HUES6 (cell line): ENCODE measurements around the gene GOLGA6A.
"Not testable (repeated sequence)": the region's sequence is repeated elsewhere in the genome, so short reads cannot be mapped to it uniquely, and the experiment has no call there.

Experiments
- H3K27ac ChIP-seq: 2 replicates; pipeline ENCODE4 v1.7.0; 2013; ENCODE audit warnings: low read depth, mild to moderate bottlenecking, low read length, inconsistent platforms
- H3K27me3 ChIP-seq: 2 replicates; pipeline ENCODE4 v1.6.1; 2013; ENCODE audit warnings: low read length; ENCODE audit not compliant: control insufficient read depth, insufficient read depth
- H3K36me3 ChIP-seq: 2 replicates; pipeline ENCODE4 v1.6.1; 2013; ENCODE audit warnings: low read length; ENCODE audit not compliant: control insufficient read depth, insufficient read depth
- H3K4me1 ChIP-seq: 2 replicates; pipeline ENCODE4 v1.6.1; 2013; ENCODE audit warnings: low read length; ENCODE audit not compliant: control insufficient read depth, insufficient read depth
- H3K4me3 ChIP-seq: 2 replicates; pipeline ENCODE4 v1.5.1; 2013; ENCODE audit warnings: low read depth, low read length
- H3K9ac ChIP-seq: one replicate; pipeline ENCODE4 v1.6.1; 2013; ENCODE audit warnings: mild to moderate bottlenecking, low read length
- H3K9me3 ChIP-seq: 2 replicates; pipeline ENCODE4 v1.6.1; 2013; ENCODE audit warnings: low read depth, low read length; ENCODE audit not compliant: control insufficient read depth, insufficient read depth

Gene GOLGA6A

DNA sequence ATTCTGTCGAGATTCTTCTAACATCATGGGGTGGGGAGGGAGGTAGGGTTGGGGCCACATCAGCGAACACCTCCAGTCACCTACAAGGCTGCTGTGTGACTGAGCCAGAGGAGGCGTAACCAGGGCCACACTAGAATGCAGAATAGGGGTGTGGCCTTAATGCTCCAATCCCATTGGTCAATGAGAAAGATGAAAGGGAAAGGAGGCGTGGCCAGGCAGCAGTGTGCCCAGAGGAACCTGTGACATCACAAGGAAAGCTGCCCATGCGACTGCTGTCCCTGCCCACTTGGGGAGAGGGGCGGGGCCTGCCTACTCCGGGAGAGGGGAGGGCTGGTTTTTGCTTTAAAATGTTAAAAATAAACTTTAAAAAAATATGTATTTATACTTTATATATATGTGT is at the start of gene GOLGA6A:
Gene GOLGA6A, minus strand, starts transcription at position 101 of the 400 bp plus-strand sequence. Its CDS starts 41 bp downstream, at position 60.
- not testable (repeated sequence) for H3K9me3 ChIP-seq, H3K4me1 ChIP-seq, H3K36me3 ChIP-seq, H3K27ac ChIP-seq, H3K9ac ChIP-seq, H3K4me3 ChIP-seq, H3K27me3 ChIP-seq

- Histone ChIP-seq H3K4me1 (peaks cover 57% of the 10 kb centered on the region), H3K27me3 (peaks cover 97% of the 10 kb centered on the region), H3K27ac (no peak overlapping the region), H3K36me3 (no peaks in the 10 kb centered on the region), H3K9ac (no peak overlapping the region), H3K9me3 (peaks cover 6% of the 10 kb centered on the region; the same call in 1 of the 2 replicates), H3K4me3 (no peak overlapping the region)
Measured at GRCh38 chr15:74131628-74132413, 49.5 kb upstream of the GOLGA6A start.

DNA sequence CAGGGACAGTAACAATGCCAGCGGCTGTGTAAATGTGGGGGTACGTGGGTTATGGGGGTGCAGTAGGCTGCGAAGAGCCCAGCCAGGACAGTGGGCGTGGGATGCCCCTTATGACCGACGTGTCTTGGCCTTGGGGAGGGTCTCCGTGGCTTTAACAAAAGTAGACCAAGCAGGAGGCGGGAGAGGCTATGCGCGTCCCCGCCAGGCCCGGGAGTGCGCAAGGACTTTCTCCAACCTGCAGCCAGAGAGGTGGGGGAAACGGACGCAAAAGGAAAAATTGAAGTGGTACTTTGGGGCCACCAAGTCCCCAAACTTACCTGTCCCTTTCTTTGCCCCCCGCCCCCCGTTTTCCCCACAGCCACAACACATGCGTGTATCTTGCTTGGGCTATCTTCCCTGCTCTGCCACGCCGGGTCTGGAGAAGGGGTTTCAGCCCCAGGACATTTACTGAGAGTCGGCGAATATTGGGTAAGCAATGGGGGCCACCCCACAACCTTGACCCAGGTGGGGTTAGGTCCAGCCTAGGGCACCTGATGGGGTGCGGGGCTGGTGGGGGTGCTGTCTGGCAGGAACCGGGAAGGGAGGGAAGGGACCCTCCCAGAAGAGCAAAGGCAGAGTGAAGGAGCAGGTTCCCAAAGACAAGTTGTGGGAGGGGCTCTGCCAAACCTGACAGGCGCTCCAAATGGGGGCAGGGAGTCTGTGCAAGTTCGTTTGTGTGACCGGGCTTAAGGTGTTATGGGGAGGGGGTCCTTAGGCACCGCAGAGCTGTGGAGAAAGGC is 48.7 kb upstream of the GOLGA6A start:
- Histone ChIP-seq H3K27ac (no peak overlapping the region), H3K9ac (no peak overlapping the region), H3K36me3 (no peaks in the 10 kb centered on the region), H3K4me3 (peak overlapping the region; percentile 49), H3K9me3 (peaks cover 6% of the 10 kb centered on the region; the same call in 1 of the 2 replicates), H3K27me3 (peaks cover 97% of the 10 kb centered on the region), H3K4me1 (peaks cover 55% of the 10 kb centered on the region)

DNA sequence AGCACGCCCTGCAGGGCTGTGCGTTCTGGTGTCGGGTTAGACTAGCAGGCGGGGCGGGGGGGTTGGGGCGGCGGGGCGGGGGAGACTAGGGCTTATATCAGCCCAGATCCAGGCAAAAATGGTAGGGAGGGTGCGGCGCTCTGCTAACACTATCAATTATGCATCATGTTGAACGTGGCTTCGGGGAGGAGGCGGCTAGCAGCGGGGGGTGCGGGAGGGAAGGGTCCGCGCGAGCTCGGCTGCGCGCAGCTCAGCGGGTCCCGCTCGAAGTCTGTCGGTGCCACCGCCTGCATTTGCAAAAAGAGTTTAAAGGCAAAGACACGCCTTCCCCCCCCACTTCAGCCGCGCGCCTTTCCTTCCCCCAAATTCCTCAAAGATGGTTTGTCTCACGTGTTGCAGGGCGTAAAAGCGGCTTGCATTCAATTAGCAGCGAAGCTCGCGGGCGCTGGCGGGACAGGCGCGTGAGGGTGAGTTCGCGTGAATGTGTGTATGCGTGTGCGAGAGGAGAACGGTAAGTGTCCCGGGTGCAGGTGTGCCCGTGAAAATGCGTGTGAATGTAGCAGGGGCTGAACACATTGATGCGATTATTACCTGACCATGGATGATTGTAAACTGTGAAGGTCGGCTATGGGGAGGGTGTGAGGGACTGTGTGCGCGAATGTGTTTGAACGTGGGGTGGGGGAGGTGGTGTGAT is 48.0 kb upstream of the GOLGA6A start, which contains the start of gene ISLR2:
Gene ISLR2, plus strand, starts transcription at position 432 of the 694 bp plus-strand sequence. CDS start 2,169 bp downstream, outside the sequence.
- Histone ChIP-seq H3K36me3 (no peaks in the 10 kb centered on the region), H3K4me1 (peaks cover 55% of the 10 kb centered on the region), H3K9me3 (peaks cover 6% of the 10 kb centered on the region; the same call in 1 of the 2 replicates), H3K9ac (peak within 1 kb of the TSS; percentile 10), H3K27ac (no peak within 1 kb of the TSS), H3K4me3 (peak within 1 kb of the TSS; percentile 49), H3K27me3 (peaks cover 94% of the 10 kb centered on the region)

GRCh38 chr15:74129586-74130154 is 47.3 kb upstream of the GOLGA6A start:
- H3K4me1 ChIP-seq = peaks cover 49% of the 10 kb centered on the region
- peak overlapping the region; percentile 5 for H3K9ac ChIP-seq
- peaks cover 89% of the 10 kb centered on the region for H3K27me3 ChIP-seq
- no peaks in the 10 kb centered on the region for H3K36me3 ChIP-seq
- no peak overlapping the region for H3K27ac ChIP-seq
- peak overlapping the region; percentile 49 for H3K4me3 ChIP-seq
- peaks cover 6% of the 10 kb centered on the region; the same call in 1 of the 2 replicates for H3K9me3 ChIP-seq

DNA sequence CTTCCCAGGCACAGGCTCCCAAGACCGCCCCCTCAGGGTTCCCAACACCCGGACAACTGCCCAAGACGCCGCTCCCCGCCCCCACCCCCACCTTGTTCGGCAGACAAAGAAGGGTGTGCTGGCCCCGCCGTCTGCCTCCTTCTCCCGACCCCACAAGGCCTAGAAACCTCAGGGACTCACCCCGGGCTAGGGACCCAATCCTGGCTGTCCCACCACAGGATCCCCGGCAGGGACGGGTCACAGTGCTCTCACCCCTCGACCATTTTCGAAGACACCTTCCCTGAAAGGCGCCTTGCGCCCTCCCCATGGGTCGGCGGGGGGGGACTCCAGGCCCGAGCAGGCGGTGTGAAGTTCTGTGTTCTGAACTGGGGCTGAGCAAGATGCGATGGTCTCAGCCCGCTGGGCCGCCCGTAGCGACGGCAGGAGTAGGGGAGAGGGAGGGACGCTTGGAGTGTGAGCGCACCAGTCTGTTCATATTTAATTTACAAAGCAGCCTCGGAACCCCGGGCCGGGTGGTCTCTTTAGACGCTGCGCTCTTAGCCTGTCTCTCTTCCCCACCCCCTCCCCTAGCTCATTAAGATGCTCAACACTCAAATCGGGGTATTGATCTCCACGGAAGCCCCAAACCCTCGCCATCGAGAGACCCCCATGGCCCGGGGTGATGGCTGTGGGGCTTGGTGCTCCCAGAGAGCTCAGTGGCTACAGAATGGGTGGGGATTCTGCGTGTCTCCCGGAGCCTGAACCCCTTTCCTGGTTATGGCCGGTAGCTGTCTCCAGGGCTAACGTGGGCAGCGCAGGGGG is 46.6 kb upstream of the GOLGA6A start:
- Histone ChIP-seq H3K4me3 (peak overlapping the region; percentile 49), H3K9me3 (peaks cover 6% of the 10 kb centered on the region; the same call in 1 of the 2 replicates), H3K27me3 (peaks cover 82% of the 10 kb centered on the region), H3K27ac (no peak overlapping the region), H3K4me1 (peaks cover 47% of the 10 kb centered on the region), H3K36me3 (no peaks in the 10 kb centered on the region), H3K9ac (peak overlapping the region; percentile 51)

- H3K4me3 ChIP-seq = peak overlapping the region; percentile 49
- H3K27ac ChIP-seq = no peak overlapping the region
- H3K27me3 ChIP-seq = peaks cover 79% of the 10 kb centered on the region
- peaks cover 49% of the 10 kb centered on the region for H3K4me1 ChIP-seq
- H3K9me3 ChIP-seq = peaks cover 5% of the 10 kb centered on the region; the same call in 1 of the 2 replicates
- peak overlapping the region; percentile 51 for H3K9ac ChIP-seq
- H3K36me3 ChIP-seq = no peaks in the 10 kb centered on the region
Measured at GRCh38 chr15:74127954-74128784, 45.8 kb upstream of the GOLGA6A start.

DNA sequence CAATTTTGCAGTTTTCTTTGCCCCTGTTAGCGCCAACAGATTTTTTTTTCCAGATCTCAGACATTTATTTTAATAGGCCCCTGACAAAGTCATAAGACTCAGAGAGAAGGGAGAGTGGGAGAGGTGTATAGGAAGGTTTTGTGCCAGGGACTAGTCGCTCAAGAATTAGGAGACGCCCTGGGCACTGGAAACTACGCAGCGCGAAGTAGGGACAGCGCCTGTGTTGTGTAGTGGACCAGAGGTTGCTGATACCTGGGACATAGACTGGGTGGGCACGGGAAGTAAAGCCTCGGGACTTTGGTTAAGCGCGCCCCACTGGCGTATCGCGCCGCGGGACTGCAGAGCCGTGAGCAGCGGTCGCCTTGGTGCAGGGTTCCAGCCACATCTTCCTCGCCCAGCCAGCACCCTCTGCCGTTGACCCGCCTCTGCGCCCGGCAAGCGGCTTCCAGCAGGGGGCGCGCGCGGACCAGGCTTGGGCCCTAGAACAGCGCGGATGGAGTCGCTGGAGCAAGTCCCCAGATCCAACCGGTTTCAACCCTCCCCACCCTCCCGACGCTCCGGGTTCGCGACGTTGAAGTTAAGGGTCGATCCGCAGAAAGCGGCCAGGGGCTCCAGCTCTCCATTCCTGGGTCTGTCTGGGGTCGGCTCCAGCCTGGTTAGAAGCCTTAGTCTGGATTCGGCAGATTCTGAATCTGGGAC is 45.1 kb upstream of the GOLGA6A start:
- peaks cover 50% of the 10 kb centered on the region for H3K4me1 ChIP-seq
- peak overlapping the region; percentile 49 for H3K4me3 ChIP-seq
- H3K36me3 ChIP-seq = no peaks in the 10 kb centered on the region
- no peak overlapping the region for H3K27ac ChIP-seq
- H3K9ac ChIP-seq = no peak overlapping the region
- H3K9me3 ChIP-seq = no peaks in the 10 kb centered on the region
- H3K27me3 ChIP-seq = peaks cover 72% of the 10 kb centered on the region

GRCh38 chr15:74124759-74125158 is 42.4 kb upstream of the GOLGA6A start:
- Histone ChIP-seq H3K4me3 (no peak overlapping the region), H3K27me3 (peaks cover 45% of the 10 kb centered on the region), H3K27ac (no peak overlapping the region), H3K36me3 (no peaks in the 10 kb centered on the region), H3K4me1 (peaks cover 37% of the 10 kb centered on the region), H3K9ac (no peak overlapping the region), H3K9me3 (no peaks in the 10 kb centered on the region)
